ENCODE data around the gene DUOX2. TPM values are rescaled to one million over a fixed set of nuclear protein-coding genes. Genes with fewer than 3 reads are reported as not detected.
"Not testable (repeated sequence)": the region's sequence is repeated elsewhere in the genome, so short reads cannot be mapped to it uniquely, and the experiment has no call there.

Gene DUOX2
- total RNA-seq, 1 experiment from 2014 or later: not detected

DNA sequence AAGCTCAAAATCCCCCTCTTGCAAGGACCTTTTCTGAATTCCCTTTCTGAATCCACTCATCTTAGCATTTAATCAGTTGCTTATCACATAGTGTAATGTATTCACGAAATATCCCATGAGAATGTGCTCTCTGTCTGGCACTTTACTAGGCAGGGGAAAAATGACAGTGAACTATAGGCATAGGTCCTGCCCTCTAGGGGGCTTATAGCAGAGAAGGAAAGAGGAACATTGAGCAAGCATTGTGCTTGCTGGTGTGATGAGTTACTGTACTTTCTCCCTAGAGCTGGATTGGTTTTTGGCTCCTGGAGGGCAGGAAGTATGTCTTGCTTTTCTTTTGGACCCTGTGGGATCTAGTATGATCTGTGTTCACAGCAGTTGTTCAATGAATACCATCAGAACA lies 26.5 kb downstream of the DUOX2 start:
- DNase-seq: no peak
- intact Hi-C loops (cut with micrococcal nuclease; ENCODE audit: unreplicated experiment): no loop called here
- TF ChIP-seq EZH2 (IDR thresholded peaks at IDR 0.05; ENCODE audit: low read depth): no peak
- TF ChIP-seq, protein P1, sequence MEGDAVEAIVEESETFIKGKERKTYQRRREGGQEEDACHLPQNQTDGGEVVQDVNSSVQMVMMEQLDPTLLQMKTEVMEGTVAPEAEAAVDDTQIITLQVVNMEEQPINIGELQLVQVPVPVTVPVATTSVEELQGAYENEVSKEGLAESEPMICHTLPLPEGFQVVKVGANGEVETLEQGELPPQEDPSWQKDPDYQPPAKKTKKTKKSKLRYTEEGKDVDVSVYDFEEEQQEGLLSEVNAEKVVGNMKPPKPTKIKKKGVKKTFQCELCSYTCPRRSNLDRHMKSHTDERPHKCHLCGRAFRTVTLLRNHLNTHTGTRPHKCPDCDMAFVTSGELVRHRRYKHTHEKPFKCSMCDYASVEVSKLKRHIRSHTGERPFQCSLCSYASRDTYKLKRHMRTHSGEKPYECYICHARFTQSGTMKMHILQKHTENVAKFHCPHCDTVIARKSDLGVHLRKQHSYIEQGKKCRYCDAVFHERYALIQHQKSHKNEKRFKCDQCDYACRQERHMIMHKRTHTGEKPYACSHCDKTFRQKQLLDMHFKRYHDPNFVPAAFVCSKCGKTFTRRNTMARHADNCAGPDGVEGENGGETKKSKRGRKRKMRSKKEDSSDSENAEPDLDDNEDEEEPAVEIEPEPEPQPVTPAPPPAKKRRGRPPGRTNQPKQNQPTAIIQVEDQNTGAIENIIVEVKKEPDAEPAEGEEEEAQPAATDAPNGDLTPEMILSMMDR (conservative IDR thresholded peaks at IDR 0.05): no peak
- H3K4me1 ChIP-seq (replicated peaks; ENCODE audit: insufficient read depth): no peaks in the 10 kb centered on the region
- no TSS peak for BruUV-seq (replicated peaks)
- no peak overlapping the region for H3K27ac ChIP-seq
- no peaks in the 10 kb centered on the region for H3F3A ChIP-seq (ENCODE audit: insufficient read depth, low read depth)
- no peak overlapping the region for H3K4me2 ChIP-seq
- no peaks in the 10 kb centered on the region for H3K9me3 ChIP-seq (ENCODE audit: insufficient read depth, low read depth)
- no peaks in the 10 kb centered on the region for H3K9me2 ChIP-seq (ENCODE audit: insufficient read depth)
- no peak overlapping the region for H3K4me3 ChIP-seq
- H2AFZ ChIP-seq: no peak overlapping the region
- ChIA-PET CTCF (no interaction called here), POLR2A (ENCODE audit: unreplicated experiment) (no interaction called here)
- H3K79me2 ChIP-seq (ENCODE audit: low read depth): no peaks in the 10 kb centered on the region
- no peaks in the 10 kb centered on the region for H3K36me3 ChIP-seq (ENCODE audit: low read depth)
- H3K27me3 ChIP-seq (ENCODE audit: insufficient read depth, low read depth): peaks cover 3% of the 10 kb centered on the region; the same call in 1 of the 2 replicates
- no peaks in the 10 kb centered on the region for H4K20me1 ChIP-seq (ENCODE audit: insufficient read depth)

DNA sequence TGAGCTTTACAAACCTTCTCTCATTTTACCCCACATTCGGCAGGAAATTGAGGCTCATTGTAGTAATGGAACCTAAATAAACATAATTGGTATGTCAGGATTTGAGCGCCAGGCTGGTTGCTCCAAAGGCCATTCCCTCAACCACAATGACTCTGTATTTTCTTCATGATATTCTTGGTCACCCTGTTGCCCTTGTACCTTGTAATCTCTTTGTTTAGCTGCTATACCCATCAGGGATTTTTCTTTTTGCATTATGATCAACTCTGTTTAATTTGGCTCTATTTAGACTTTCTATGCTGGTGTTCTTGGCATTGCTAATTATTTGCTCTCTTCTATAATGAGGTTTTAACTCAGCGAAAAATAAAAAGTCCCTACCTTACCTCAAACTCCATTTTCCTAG lies 29.8 kb downstream of the DUOX2 start:
- BruUV-seq (replicated peaks): no TSS peak
- Histone ChIP-seq H3K27me3 (ENCODE audit: insufficient read depth, low read depth) (no peaks in the 10 kb centered on the region; the same call in 1 of the 2 replicates), H2AFZ (no peak overlapping the region), H3K4me3 (no peak overlapping the region), H3K36me3 (ENCODE audit: low read depth) (no peaks in the 10 kb centered on the region), H3F3A (ENCODE audit: insufficient read depth, low read depth) (no peaks in the 10 kb centered on the region), H3K27ac (no peak overlapping the region), H3K4me1 (replicated peaks; ENCODE audit: insufficient read depth) (no peaks in the 10 kb centered on the region), H4K20me1 (ENCODE audit: insufficient read depth) (no peaks in the 10 kb centered on the region), H3K9me3 (ENCODE audit: insufficient read depth, low read depth) (no peaks in the 10 kb centered on the region), H3K4me2 (no peak overlapping the region), H3K9me2 (ENCODE audit: insufficient read depth) (no peaks in the 10 kb centered on the region), H3K79me2 (ENCODE audit: low read depth) (no peaks in the 10 kb centered on the region)
- ChIA-PET POLR2A (ENCODE audit: unreplicated experiment) (interaction anchor here (0.5 to 0.7 kb wide), 2 partner anchors 154 to 364 kb away, joined by 3 to 4 read pairs; no protein-coding TSS in a partner anchor), CTCF (no interaction called here)
- DNase-seq: no peak
- no peak for TF ChIP-seq EZH2 (IDR thresholded peaks at IDR 0.05; ENCODE audit: low read depth)
- TF ChIP-seq, protein P1 (conservative IDR thresholded peaks at IDR 0.05): no peak
- intact Hi-C loops (cut with micrococcal nuclease; ENCODE audit: unreplicated experiment): no loop called here

DNA sequence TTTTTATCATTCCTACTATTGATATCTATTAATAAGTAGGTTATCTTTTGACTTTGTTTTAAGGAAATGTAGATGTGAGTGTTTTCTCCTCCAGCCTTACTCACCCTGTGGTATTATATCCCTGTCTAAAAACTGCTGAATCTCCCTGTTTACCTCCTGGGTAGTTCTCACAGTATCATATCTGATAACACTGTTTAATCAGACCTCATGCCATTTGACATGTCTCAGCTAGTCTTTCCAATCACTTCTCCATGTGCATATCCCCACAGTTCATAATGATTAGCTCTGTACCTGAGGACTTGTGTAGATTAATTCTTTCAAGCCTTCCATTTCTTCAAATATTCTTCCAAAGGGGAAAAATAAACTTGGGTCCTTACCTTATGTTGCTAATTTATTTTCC lies 30.7 kb downstream of the DUOX2 start:
- DNase-seq: no peak
- TF ChIP-seq EZH2 (IDR thresholded peaks at IDR 0.05; ENCODE audit: low read depth): no peak
- TF ChIP-seq, protein P1 (conservative IDR thresholded peaks at IDR 0.05): no peak
- Histone ChIP-seq H3K27me3 (ENCODE audit: insufficient read depth, low read depth) (no peaks in the 10 kb centered on the region; the same call in 1 of the 2 replicates), H3K4me3 (no peak overlapping the region), H4K20me1 (ENCODE audit: insufficient read depth) (no peaks in the 10 kb centered on the region), H2AFZ (no peak overlapping the region), H3K36me3 (ENCODE audit: low read depth) (no peaks in the 10 kb centered on the region), H3K9me2 (ENCODE audit: insufficient read depth) (no peaks in the 10 kb centered on the region), H3K4me2 (no peak overlapping the region), H3K79me2 (ENCODE audit: low read depth) (no peaks in the 10 kb centered on the region), H3F3A (ENCODE audit: insufficient read depth, low read depth) (no peaks in the 10 kb centered on the region), H3K4me1 (replicated peaks; ENCODE audit: insufficient read depth) (no peaks in the 10 kb centered on the region), H3K9me3 (ENCODE audit: insufficient read depth, low read depth) (no peaks in the 10 kb centered on the region), H3K27ac (no peak overlapping the region)
- BruUV-seq (replicated peaks): no TSS peak
- intact Hi-C loops (cut with micrococcal nuclease; ENCODE audit: unreplicated experiment): no loop called here
- POLR2A ChIA-PET (ENCODE audit: unreplicated experiment): no interaction called here
- CTCF ChIA-PET: no interaction called here

DNA sequence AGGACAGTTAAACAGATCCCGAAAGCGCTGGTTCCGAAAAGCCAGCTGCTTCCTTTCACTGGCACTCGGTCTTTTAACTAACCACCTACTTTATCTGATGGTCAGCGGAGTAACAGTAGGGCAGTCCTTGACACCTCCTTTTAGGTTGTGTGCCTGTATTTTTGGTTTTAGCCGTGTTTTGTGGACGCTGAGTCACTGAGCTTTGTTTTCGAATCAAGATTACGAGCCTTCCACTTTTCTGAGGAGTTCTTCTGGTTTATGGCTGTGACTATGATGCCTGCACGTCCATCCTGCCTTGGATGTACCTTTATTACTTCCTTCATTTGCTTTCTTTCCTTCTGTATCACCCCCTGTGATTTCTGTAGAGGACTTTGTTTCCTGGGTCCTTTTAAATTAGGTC lies 31.6 kb downstream of the DUOX2 start:
- H4K20me1 ChIP-seq (ENCODE audit: insufficient read depth); H3K4me1 ChIP-seq (replicated peaks; ENCODE audit: insufficient read depth); H3K36me3 ChIP-seq (ENCODE audit: low read depth); H3F3A ChIP-seq (ENCODE audit: insufficient read depth, low read depth); H3K27me3 ChIP-seq (ENCODE audit: insufficient read depth, low read depth); H3K4me2 ChIP-seq; H2AFZ ChIP-seq; BruUV-seq (replicated peaks); H3K27ac ChIP-seq; H3K4me3 ChIP-seq; H3K9me2 ChIP-seq (ENCODE audit: insufficient read depth); intact Hi-C loops (cut with micrococcal nuclease; ENCODE audit: unreplicated experiment); H3K9me3 ChIP-seq (ENCODE audit: insufficient read depth, low read depth); POLR2A ChIA-PET (ENCODE audit: unreplicated experiment); DNase-seq; H3K79me2 ChIP-seq (ENCODE audit: low read depth); CTCF ChIA-PET: not testable (repeated sequence)

DNA sequence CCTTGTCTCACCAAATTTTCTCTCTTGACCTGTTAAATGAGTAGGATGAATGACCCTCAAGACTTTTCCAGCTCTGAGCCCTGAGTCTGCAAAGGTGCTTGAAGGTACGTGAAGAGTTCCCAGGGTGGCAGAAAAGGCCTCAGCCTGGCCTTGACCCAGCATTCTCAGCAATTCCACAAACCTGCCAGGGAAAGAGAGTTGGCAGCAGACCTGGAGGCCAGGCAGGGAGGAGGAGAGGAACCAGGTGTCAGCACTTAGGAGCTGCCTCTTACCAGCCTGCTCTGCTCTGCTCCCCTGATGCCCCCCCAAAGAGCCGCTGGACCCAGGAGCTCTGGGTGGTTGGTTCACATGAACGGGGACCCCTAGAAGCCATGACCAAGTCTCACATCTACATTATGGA lies 33.4 kb downstream of the DUOX2 start:
- H3K27ac ChIP-seq; H3K9me2 ChIP-seq (ENCODE audit: insufficient read depth); DNase-seq; H3K27me3 ChIP-seq (ENCODE audit: insufficient read depth, low read depth); H3K9me3 ChIP-seq (ENCODE audit: insufficient read depth, low read depth); H4K20me1 ChIP-seq (ENCODE audit: insufficient read depth); CTCF ChIA-PET; H3K36me3 ChIP-seq (ENCODE audit: low read depth); H3K4me1 ChIP-seq (replicated peaks; ENCODE audit: insufficient read depth); H2AFZ ChIP-seq; H3F3A ChIP-seq (ENCODE audit: insufficient read depth, low read depth); intact Hi-C loops (cut with micrococcal nuclease; ENCODE audit: unreplicated experiment); H3K79me2 ChIP-seq (ENCODE audit: low read depth); H3K4me3 ChIP-seq; H3K4me2 ChIP-seq; BruUV-seq (replicated peaks): not testable (repeated sequence)
- POLR2A ChIA-PET (ENCODE audit: unreplicated experiment): interaction anchor here (0.6 kb wide), 2 partner anchors 15 to 241 kb away, joined by 5 to 7 read pairs; no protein-coding TSS in a partner anchor
